HFF-Myc (cell line): ENCODE measurements around the gene S100A16.
A peak's percentile ranks its signal among the peaks of the same experiment; 100 is the strongest.
"Not testable (repeated sequence)": the region's sequence is repeated elsewhere in the genome, so short reads cannot be mapped to it uniquely, and the experiment has no call there.

Source experiments
- DNase-seq: peaks from one replicate; pipeline ENCODE4 v3.0.0-alpha.2; 2011; ENCODE audit warnings: low read depth; ENCODE audit errors: extremely low read depth
- H3K4me3 ChIP-seq: replicated peaks from 2 replicates; pipeline ENCODE4 v1.5.1; 2011; ENCODE audit warnings: low read depth, mild to moderate bottlenecking, control low read depth, low read length
- CTCF ChIP-seq: IDR thresholded peaks from 2 replicates; pipeline ENCODE4 v1.5.1; 2012; ENCODE audit warnings: mild to moderate bottlenecking, low read depth, low read length, control low read depth; ENCODE audit errors: missing control alignments

Gene S100A16

GRCh38 chr1:153578936-153579335, 34.0 kb downstream of the S100A16 start:
- no peak for DNase-seq
- no peak for TF ChIP-seq CTCF
- no peak overlapping the region for H3K4me3 ChIP-seq

- H3K4me3 ChIP-seq: no peak overlapping the region
- TF ChIP-seq CTCF: no peak
- DNase-seq: no peak
These were observed 34.4 kb downstream of the S100A16 start for GRCh38 chr1:153578490-153578889.

DNA sequence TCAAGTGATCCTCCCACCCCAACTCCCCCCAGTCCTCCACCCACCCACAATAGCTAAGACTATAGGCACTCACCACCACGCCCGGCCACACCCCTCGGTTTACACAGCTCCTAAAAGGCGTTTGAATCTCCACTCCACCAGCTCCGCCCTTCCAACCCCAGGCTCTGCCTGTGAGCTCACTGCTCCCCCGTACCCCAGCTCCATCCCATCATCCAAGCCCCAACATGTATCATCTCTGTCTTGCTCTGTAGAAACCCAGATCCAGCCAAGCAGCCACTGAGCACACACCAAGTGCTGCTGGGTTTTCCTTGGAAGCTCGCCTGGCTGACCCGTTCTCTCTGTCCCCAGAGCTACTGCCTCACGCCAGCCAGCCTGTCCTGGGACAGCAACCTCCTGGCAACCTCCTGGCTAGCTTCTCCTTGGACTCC, 35.3 kb downstream of the S100A16 start:
- no peak for TF ChIP-seq CTCF

DNA sequence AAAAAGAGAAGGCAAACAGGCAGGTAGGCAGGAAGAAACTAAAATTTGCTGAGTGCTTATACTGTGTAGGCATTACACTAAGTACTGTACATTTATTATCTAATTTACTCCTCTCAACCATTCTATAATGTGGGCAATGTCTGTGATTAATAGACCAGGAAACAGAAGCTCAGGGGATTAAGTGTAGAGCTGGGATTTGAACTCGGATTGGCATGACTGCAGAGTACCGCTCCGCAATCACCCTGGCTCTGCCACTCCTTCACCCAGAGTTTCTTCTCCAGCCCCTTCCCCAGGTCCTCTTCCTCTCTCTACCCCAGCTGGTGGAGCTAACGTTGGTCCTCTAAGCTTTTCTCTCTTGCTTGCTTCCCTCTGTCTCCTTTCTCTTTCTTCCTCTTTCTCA, 35.8 kb downstream of the S100A16 start:
- no peak overlapping the region for H3K4me3 ChIP-seq
- no peak for DNase-seq
- no peak for TF ChIP-seq CTCF

More for the DNA sequence above, 35.3 kb downstream of the S100A16 start:
- H3K4me3 ChIP-seq: no peak overlapping the region
- no peak for DNase-seq

DNA sequence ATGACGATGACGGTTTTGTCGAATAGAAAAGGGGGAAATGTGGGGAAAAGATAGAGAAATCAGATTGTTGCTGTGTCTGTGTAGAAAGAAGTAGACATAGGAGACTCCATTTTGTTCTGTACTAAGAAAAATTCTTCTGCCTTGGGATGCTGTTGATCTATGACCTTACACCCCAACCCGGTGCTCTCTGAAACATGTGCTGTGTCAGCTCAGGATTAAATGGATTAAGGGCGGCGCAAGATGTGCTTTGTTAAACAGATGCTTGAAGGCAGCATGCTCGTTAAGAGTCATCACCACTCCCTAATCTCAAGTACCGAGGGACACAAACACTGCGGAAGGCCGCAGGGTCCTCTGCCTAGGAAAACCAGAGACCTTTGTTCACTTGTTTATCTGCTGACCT, 37.4 kb downstream of the S100A16 start:
- not testable (repeated sequence) for H3K4me3 ChIP-seq

GRCh38 chr1:153575081-153575491, 37.9 kb downstream of the S100A16 start:
- not testable (repeated sequence) for H3K4me3 ChIP-seq, DNase-seq

More for the DNA sequence above, 37.4 kb downstream of the S100A16 start:
- DNase-seq: not testable (repeated sequence)

GRCh38 chr1:153573351-153573750, 39.6 kb downstream of the S100A16 start:
- TF ChIP-seq CTCF: no peak
- no peak overlapping the region for H3K4me3 ChIP-seq
- DNase-seq: no peak

DNA sequence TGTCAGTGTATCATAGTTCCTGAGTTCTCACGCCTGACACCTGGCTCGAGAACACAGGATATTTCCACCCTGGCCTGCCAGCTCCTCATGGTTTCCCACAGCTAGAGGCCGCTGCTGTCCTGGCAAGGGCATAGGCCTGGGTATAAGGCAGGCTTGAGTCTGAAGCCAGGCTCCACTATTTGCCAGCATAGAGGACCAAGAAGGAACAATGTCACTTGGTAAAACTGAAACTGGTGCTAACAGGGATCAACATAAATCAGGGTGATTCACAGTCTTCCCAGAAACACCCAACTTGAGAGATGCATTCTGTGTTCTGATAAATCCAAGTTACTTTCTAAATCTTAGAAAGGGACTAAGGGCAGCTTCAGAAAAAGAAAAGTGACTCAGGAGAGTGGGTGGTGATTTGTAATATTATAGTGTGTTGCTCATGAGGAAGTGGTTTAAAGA, 40.3 kb downstream of the S100A16 start:
- no peak overlapping the region for H3K4me3 ChIP-seq
- DNase-seq: peak; percentile 68
- peak; percentile 95 for TF ChIP-seq CTCF
